ENCODE measurements around the gene MIX23.

MIX23 gene

DNA sequence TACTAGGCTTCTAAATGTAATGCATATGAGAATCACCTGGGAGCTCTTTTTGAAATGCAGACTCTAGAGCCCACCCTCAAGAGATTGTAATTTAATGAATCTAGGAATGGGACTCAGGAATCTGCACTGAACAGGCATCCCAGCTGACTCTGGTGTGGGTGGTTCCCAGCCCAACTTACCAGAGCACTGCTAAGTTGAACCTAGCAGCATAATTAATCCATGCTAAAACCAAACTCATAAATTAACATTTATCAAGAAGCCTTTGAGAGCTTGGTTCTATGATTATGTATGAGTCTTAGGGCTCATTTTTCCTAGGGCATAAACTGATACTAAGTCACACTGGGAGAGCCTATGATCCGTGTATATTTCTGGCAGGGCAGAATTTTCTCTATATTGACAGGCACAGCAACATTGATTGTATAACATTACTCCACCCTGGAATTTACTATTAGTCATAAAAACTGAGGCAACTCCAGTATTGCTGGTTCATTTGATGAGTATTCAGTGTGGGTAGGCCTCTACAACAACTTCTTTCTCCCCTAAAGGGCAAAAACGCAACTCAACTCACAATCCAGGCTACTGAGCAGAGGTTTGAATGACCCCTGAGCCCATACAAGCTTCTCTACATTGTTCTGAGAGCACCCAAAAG, 68.7 kb downstream of the MIX23 start:
- DNase-seq (ENCODE audit: insufficient read length, low spot score): no peak
- FAIRE-seq: no peak
- TF ChIP-seq, protein P1, sequence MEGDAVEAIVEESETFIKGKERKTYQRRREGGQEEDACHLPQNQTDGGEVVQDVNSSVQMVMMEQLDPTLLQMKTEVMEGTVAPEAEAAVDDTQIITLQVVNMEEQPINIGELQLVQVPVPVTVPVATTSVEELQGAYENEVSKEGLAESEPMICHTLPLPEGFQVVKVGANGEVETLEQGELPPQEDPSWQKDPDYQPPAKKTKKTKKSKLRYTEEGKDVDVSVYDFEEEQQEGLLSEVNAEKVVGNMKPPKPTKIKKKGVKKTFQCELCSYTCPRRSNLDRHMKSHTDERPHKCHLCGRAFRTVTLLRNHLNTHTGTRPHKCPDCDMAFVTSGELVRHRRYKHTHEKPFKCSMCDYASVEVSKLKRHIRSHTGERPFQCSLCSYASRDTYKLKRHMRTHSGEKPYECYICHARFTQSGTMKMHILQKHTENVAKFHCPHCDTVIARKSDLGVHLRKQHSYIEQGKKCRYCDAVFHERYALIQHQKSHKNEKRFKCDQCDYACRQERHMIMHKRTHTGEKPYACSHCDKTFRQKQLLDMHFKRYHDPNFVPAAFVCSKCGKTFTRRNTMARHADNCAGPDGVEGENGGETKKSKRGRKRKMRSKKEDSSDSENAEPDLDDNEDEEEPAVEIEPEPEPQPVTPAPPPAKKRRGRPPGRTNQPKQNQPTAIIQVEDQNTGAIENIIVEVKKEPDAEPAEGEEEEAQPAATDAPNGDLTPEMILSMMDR (IDR thresholded peaks at IDR 0.05; ENCODE audit: insufficient read depth, missing control alignments): no peak

GRCh38 chr3:122313281-122313680, 69.8 kb downstream of the MIX23 start:
- FAIRE-seq: no peak
- TF ChIP-seq, protein P1 (IDR thresholded peaks at IDR 0.05; ENCODE audit: insufficient read depth, missing control alignments): no peak
- DNase-seq (ENCODE audit: insufficient read length, low spot score): no peak

DNA sequence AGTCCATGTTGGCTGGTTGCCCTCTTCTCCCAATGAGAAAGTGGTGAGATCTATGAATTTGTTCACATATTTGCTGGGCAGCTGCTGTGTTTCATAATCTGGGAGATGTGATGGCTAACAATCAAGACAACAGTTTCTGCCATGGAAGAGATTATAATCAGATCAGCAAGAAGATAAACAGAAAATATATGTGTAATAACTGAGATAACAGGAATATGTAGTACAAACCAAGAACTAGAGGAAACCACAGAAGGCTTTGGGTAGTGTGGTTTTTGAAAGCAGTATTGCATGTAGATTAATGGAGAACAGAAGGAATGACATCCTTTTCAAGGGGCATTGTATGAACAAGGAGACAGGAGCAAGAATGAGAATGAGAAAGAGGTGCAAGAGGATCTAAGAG, 70.2 kb downstream of the MIX23 start:
- FAIRE-seq: no peak
- TF ChIP-seq, protein P1 (IDR thresholded peaks at IDR 0.05; ENCODE audit: insufficient read depth, missing control alignments): no peak
- no peak for DNase-seq (ENCODE audit: insufficient read length, low spot score)

GRCh38 chr3:122310361-122310760, 72.7 kb downstream of the MIX23 start:
- TF ChIP-seq, protein P1 (IDR thresholded peaks at IDR 0.05; ENCODE audit: insufficient read depth, missing control alignments): no peak
- no peak for FAIRE-seq
- DNase-seq (ENCODE audit: insufficient read length, low spot score): no peak

All from D721Med (cell line).